IPS-18c (cell line): ENCODE data around the gene ESRRG.
"Not testable (repeated sequence)": the region's sequence is repeated elsewhere in the genome, so short reads cannot be mapped to it uniquely, and the experiment has no call there.

Source experiments
- H3K4me3 ChIP-seq: 2 replicates; pipeline ENCODE4 v1.7.0; 2013; ENCODE audit warnings: low read depth, mild to moderate bottlenecking, low read length, moderate library complexity; ENCODE audit not compliant: insufficient read depth
- H3K9me3 ChIP-seq: one replicate; pipeline ENCODE4 v1.6.1; 2013; ENCODE audit warnings: mild to moderate bottlenecking, low read length, moderate library complexity; ENCODE audit not compliant: control insufficient read depth, insufficient read depth

Gene ESRRG

GRCh38 chr1:216721062-216721461 lies 2.2 kb downstream of the ESRRG start:
- H3K9me3 ChIP-seq, result no peaks in the 10 kb centered on the region
- H3K4me3 ChIP-seq, result no peak overlapping the region

- Histone ChIP-seq H3K9me3 (no peaks in the 10 kb centered on the region), H3K4me3 (no peak overlapping the region)
Observed at GRCh38 chr1:216711712-216712111, 11.5 kb downstream of the ESRRG start.

- no peak overlapping the region for H3K4me3 ChIP-seq
- no peaks in the 10 kb centered on the region for H3K9me3 ChIP-seq
Observed at GRCh38 chr1:216710598-216711333, 12.5 kb downstream of the ESRRG start.

GRCh38 chr1:216710055-216710454 lies 13.2 kb downstream of the ESRRG start:
- H3K4me3 ChIP-seq, result no peak overlapping the region
- no peaks in the 10 kb centered on the region for H3K9me3 ChIP-seq

- H3K9me3 ChIP-seq, result no peaks in the 10 kb centered on the region
- H3K4me3 ChIP-seq, result no peak overlapping the region
Observed at GRCh38 chr1:216705676-216706075, 17.6 kb downstream of the ESRRG start.

- H3K9me3 ChIP-seq, result not testable (repeated sequence)
Observed at GRCh38 chr1:216704065-216704464, 19.2 kb downstream of the ESRRG start.

GRCh38 chr1:216702170-216702569 lies 21.1 kb downstream of the ESRRG start:
- no peak overlapping the region for H3K4me3 ChIP-seq
- H3K9me3 ChIP-seq, result no peaks in the 10 kb centered on the region

More at GRCh38 chr1:216704065-216704464, 19.2 kb downstream of the ESRRG start:
- H3K4me3 ChIP-seq, result not testable (repeated sequence)

GRCh38 chr1:216700779-216701178 lies 22.4 kb downstream of the ESRRG start:
- H3K4me3 ChIP-seq, result no peak overlapping the region

GRCh38 chr1:216691710-216692109 lies 31.5 kb downstream of the ESRRG start:
- Histone ChIP-seq H3K9me3 (no peaks in the 10 kb centered on the region), H3K4me3 (no peak overlapping the region)

More at GRCh38 chr1:216700779-216701178, 22.4 kb downstream of the ESRRG start:
- H3K9me3 ChIP-seq, result no peaks in the 10 kb centered on the region

GRCh38 chr1:216690603-216691002 lies 32.6 kb downstream of the ESRRG start:
- Histone ChIP-seq H3K4me3 (no peak overlapping the region), H3K9me3 (no peaks in the 10 kb centered on the region)

GRCh38 chr1:216688127-216688657 lies 35.0 kb downstream of the ESRRG start:
- no peak overlapping the region for H3K4me3 ChIP-seq
- no peaks in the 10 kb centered on the region for H3K9me3 ChIP-seq

GRCh38 chr1:216686860-216687766 lies 36.1 kb downstream of the ESRRG start:
- Histone ChIP-seq H3K9me3 (no peaks in the 10 kb centered on the region), H3K4me3 (no peak overlapping the region)

GRCh38 chr1:216682752-216683151 lies 40.5 kb downstream of the ESRRG start:
- Histone ChIP-seq H3K9me3 (no peaks in the 10 kb centered on the region), H3K4me3 (no peak overlapping the region)

GRCh38 chr1:216679108-216679507 lies 44.1 kb downstream of the ESRRG start:
- Histone ChIP-seq H3K4me3 (no peak overlapping the region), H3K9me3 (no peaks in the 10 kb centered on the region)

GRCh38 chr1:216670118-216670883 lies 52.9 kb downstream of the ESRRG start:
- Histone ChIP-seq H3K9me3 (no peaks in the 10 kb centered on the region), H3K4me3 (no peak overlapping the region)

- no peak overlapping the region for H3K4me3 ChIP-seq
- no peaks in the 10 kb centered on the region for H3K9me3 ChIP-seq
Observed at GRCh38 chr1:216666441-216666840, 56.8 kb downstream of the ESRRG start.

- Histone ChIP-seq H3K9me3 (no peaks in the 10 kb centered on the region), H3K4me3 (no peak overlapping the region)
Observed at GRCh38 chr1:216665856-216666255, 57.4 kb downstream of the ESRRG start.
